ENCODE measurements around the gene GLRA2.
"Not testable (repeated sequence)": the region's sequence is repeated elsewhere in the genome, so short reads cannot be mapped to it uniquely, and the experiment has no call there.

Gene GLRA2

DNA sequence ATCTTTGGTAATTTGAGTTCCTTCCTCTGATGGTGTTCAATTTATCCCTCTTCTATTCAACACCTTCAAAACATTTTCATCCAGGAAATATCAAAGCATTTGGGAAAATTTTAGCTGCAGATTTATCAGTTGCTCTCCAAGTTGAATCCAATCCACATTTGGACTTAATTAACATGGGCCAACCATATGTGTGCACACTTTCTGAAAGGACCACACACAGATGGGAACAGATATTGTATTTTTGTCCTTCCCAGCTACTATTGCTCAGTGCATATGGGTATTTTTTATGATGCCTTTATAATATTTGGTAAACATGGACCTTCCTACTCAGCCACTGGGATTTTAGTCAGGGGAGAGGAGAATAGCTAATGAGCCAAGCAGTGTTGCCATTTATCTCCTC, 65.2 kb downstream of the GLRA2 start:
- no peak for DNase-seq

DNA sequence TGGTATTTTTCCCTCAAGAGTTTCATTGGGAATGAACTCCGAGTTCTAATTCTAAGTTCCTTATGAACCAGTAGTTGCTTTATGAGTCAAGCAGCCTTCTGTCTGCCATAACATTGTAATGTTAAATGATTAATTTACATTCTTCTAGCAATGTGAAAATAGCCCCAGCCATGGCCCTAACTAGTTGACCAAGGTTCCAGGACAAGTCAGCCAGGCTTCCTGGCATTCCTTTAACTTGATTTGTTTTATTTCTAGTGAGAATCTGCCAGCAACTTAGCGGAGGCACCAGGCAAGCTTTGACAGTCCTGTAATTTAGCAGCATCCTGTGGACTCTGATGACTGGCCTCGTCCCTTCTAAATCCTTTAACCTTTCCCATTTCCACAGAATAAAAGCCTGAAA, 69.0 kb downstream of the GLRA2 start:
- DNase-seq, result no peak

DNA sequence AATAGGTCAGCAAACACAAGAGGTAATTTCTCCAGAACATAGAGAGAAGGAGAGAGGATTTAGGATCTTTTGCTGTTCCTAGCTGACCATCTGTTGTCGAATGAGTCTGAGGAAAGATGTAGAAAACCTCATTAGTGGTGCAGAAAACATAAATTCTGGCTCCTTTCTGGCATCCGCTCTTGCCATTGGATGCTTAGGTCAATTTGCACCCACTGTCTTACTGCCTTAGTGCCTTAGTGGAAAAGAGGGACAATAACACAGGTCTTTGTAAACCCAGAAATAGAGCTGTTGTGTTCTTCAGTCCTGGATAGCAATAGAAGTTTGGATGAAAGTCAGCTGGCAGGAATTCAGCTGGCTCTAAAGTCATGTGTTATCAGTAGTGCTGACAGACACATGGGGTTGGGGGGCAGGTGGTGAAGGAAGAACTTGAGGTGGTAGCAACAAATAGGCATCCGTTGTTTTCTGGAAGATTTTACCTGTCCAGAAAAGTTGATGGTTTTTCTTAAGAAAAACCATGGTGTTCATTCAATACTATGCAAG, 78.2 kb downstream of the GLRA2 start:
- DNase-seq, result no peak

- not testable (repeated sequence) for DNase-seq
Observed at GRCh38 chrX:14612450-14612849, 83.1 kb downstream of the GLRA2 start.

DNA sequence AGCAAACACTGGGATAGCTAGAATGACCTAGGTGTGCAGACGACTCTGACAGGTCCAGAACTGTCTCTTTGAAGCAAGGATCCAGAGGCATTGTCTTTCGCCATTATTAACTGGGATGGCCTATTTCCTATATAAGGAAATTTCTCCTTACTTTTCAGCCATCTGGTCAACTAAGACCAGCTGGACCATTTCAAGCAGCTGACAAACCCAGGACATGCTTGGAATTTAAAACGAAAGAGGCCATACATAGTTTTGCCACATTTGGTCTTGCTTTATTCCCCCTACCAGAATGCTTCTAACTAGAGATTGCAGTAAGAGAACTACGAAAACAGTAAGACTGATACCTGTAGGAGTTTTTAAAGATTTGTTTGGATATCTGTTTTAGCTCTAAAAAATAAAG, 87.0 kb downstream of the GLRA2 start:
- no peak for DNase-seq

DNA sequence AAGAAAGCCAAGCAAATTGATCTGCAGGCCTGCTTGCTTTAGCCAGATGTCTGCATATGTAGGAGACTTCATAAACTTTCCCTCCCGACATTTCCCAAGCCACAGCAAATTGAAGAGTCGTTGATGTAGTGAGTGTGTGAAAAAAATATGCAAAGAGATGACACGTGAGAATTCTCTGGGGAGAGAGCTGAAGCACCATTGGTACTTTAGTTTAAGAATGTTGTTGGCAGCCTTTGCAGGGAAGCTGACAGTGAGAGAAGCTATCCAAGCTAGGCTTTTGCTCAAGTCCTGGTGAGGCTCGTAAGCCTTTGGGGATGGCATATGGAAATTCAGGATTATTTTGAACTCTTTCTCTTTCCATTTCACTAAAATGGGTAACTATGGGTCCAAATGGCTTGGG, 87.5 kb downstream of the GLRA2 start:
- no peak for DNase-seq

GRCh38 chrX:14618177-14618965, 89.0 kb downstream of the GLRA2 start:
- no peak for DNase-seq

DNA sequence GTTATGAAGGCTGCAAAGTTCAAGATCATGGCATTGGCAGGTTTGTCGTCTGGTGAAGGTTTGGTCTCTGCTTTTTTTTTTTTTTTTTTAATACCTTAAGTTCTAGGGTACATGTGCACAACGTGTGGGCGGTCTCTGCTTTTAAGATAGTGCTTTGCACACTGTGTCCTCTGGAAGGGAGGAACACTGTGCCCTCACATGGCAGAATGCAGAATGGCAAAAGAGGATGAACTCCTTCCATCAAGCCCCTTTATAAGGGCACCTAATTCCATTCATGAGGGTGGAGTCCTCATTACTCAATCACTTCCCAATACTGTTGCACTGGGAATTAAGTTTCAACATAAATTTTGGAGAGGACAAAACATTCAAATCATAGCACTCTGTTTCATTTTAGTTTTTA, 101.4 kb downstream of the GLRA2 start:
- no peak for DNase-seq

DNA sequence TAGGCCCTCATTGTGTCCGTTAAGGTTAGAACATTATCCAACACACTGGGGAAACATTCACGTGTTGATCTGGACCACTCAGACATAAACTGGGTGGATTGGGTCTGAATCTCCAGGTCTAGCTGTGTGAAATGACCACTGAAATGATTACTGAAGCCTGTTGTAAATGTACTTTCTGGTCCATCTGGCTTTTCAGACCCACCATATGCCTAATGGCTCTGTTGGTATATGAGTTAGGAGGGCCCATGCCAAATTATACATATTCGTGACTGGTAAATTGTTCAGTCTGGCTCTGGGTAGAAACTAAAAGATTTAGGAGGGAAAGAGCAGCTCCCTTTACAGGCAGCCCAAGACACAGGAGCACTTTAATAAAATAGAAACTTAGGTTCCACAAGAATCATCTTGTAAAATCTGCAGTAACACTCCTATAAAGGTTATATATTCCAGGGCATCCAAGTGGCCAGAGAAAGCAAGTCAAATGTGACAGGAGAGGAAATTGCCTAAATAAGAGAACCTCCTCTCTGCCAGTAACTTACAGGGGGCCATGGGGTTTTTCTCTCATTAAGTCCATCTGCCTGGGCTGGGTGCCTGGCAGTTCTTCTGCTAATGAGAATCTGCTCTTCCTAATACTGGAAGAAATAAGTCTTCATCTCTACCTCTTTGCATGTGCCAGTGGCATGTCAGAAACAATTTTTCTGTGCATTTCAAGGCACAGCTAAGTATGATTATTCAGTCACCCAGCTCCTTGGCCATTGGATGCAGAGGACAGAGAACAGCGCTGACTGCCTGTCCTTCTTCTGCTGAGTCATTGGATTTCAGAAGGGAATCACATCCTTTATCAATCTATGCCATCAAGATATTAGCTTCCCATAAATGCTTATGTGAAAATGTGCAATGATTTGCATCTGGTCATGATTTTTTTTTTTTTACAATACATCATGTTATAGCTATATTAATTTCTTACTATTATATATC, 112.6 kb downstream of the GLRA2 start:
- no peak for DNase-seq

DNA sequence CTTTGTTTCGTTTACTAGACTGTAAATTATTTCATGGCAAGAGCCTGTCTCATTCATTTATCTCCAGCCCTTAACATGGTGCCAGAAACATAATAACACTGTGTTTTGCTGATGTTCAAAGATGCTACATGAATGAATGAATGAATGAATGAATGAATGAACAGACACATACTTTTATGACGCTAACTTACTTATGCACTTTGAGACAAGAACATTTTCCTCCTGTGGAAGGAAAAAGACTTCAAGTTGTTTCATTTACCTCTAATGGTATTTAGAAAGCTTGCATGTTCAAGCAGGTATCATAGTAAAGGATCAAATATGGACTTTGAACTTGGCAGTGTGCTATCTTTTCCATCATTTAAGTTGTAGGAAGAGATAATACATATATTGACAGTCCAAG, 131.6 kb downstream of the GLRA2 start:
- no peak for DNase-seq

GRCh38 chrX:14670819-14671218, 141.5 kb downstream of the GLRA2 start:
- no peak for DNase-seq

DNA sequence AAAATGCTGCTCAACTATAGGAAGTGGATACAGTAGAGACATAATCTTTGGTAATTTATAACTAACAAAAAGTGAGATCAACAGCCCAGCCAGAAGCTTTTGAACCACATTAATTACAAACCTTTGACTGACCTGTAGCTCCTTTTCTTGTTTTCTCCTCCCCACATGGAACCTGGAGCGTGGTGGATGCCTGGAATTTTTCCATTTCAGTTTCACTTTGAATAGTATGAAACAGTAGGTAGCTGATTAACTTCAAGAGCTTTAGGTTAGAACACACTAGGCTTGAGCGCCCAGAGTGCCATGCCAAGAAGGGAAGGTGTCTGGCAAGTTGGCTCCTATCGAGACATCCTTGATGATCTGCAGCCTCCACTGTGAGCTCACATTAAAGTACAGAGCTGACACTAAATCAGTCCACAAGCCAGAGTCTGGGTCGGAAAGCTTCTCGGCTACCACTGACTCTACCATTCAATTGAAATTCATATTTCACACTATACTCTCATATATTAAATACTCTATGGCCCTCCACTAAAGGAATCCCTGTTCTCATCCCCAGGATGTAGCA, 143.4 kb downstream of the GLRA2 start:
- no peak for DNase-seq

- DNase-seq, result no peak
Observed at GRCh38 chrX:14673236-14673635, 143.9 kb downstream of the GLRA2 start.

DNA sequence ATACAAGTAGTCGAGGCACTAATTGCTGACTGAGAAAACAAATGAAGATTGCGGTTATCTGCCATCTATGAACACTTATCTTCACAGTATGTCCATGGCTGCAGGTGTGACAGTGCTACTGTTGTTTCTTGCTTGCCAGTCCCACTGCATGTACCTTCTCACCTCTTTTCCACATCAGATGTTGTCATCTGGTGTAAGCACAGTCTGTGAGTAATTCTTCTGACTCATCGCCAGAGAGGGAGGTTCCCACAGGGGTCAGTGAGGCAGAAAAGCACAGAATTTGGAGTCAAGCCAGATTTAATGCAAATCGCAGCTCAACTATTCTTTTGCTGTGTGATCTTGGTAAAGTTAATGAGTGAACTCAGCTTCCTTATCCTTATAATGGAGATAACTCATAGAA, 144.4 kb downstream of the GLRA2 start:
- no peak for DNase-seq

GRCh38 chrX:14675500-14675899, 146.2 kb downstream of the GLRA2 start:
- DNase-seq, result no peak

GRCh38 chrX:14676431-14676830, 147.1 kb downstream of the GLRA2 start:
- no peak for DNase-seq

DNA sequence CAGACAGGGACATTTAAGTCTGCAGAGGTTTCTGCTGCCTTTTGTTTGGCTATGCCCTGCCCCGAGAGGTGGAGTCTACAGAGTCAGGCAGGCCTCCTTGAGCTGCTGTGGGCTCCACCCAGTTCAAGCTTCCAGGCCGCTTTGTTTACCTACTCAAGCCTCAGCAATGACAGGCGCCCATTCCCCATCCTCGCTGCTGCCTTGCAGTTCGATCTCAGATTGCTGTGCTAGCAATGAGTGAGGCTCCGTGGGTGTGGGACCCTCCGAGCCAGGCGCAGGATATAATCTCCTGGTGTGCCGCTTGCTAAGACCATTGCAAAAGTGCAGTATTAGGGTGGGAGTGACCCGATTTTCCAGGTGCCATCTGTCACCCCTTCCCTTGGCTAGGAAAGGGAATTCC, 159.0 kb downstream of the GLRA2 start:
- DNase-seq, result not testable (repeated sequence)

GRCh38 chrX:14690553-14690952, 161.2 kb downstream of the GLRA2 start:
- DNase-seq, result no peak

- DNase-seq, result no peak
Observed at GRCh38 chrX:14694611-14695010, 165.3 kb downstream of the GLRA2 start.

DNA sequence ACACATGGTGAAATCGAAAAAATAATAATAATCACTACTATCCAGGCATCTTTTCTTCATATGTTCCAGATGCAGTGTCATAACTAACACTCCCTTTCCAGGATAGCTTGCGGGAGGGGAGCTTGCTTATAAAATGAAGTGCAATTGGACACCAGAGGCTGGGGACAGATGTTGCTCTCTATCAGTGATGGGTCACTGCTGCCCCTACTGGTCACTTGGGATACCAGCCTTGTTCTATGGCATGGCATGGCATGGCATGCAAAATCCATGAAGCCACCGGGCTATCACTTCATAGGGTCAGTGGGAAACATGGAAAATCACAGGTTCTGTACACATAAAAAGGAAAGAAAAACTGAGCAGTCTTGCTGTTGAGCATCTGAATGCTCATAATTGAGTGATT, 168.1 kb downstream of the GLRA2 start:
- peak; percentile 0 to 3 for DNase-seq

GRCh38 chrX:14698790-14699189, 169.5 kb downstream of the GLRA2 start:
- no peak for DNase-seq

DNA sequence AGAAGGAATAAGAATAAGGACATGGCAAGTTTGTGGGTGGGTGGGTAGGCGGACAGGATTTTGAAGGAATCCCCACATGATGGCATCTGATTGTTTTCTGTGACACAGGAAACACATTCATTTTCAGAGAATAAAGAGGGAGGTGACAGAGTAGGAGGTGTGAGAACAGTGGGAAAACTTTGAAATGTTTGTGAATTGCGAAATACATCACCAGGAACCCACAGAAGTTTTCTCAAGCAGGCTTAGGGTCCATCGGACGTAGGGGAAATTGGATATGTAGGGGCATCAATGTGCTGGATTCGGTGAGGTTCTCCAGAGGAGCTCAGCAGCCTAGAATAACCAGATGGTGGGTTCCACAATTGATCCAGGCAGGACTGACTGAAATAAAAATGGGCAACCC, 171.6 kb downstream of the GLRA2 start:
- no peak for DNase-seq

- no peak for DNase-seq
Observed at GRCh38 chrX:14702145-14702544, 172.8 kb downstream of the GLRA2 start.

Data from Kasumi-1 (cell line).